HG02884 (cell line): ENCODE measurements around the gene PFKFB2.
"Not testable (repeated sequence)": the region's sequence is repeated elsewhere in the genome, so short reads cannot be mapped to it uniquely, and the experiment has no call there.

Source experiments
- ATAC-seq: cut with Tn5 transposase; IDR thresholded peaks from one replicate; pipeline ENCODE4 v1.9.1; 2021; ENCODE audit warnings: mild to moderate bottlenecking, moderate library complexity; ENCODE audit not compliant: unreplicated experiment

PFKFB2 gene

DNA sequence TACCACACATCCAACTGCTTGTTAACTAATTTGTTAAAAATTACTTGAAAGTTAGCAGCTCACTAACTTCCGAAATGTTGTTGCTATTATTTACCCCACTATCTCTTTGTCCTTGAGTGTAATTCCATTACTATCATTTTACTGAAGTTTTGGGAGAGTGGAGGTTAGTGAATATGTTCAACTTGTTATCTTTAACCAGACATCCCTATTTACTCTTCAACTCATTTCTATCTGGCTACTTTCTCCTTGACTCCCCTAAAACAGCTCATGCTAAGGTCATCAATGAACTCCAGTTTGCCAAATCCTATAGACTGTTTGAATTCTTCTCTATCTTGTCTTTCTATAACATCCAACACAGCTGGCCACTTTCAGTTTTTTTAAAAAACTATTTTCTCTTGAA is 16.2 kb upstream of the PFKFB2 start:
- no peak for ATAC-seq

DNA sequence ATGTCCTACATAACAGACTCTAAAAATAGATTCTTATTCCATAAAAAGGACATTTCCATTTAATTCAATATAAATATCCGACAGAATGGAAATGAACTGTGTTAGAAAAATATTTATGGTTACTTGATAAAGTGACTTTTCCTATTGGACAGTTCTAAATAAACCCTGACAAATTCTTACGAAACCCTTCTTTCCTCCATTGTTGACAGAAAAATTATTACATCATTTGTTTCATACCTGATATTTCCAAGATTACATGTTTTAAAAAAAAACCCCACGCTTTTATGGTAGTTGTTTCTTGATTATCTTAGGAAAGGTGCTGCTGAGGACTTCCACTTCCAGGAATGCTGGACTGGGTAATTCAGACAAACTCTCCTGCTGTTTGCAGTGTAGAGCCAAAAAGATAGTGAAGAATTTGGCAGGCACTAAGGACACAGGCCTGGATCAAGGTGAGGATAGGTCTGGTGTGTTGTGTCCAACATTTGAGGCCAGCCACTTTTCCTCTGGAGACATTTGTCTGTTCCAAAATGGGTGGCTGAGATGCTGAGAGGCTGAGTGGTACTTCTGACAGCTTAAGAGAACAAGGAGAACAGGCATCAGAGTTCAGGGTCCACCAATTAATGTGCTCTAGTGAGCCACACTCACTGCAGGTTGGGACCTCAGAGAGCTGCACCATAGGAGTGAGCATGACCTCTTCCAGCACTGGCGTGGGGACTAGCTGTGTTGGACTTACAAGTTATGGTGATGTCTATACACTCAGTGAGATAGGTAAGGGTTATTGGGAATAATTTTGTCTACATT is 13.5 kb upstream of the PFKFB2 start:
- no peak for ATAC-seq

GRCh38 chr1:207040181-207040533 is 12.9 kb upstream of the PFKFB2 start:
- no peak for ATAC-seq

DNA sequence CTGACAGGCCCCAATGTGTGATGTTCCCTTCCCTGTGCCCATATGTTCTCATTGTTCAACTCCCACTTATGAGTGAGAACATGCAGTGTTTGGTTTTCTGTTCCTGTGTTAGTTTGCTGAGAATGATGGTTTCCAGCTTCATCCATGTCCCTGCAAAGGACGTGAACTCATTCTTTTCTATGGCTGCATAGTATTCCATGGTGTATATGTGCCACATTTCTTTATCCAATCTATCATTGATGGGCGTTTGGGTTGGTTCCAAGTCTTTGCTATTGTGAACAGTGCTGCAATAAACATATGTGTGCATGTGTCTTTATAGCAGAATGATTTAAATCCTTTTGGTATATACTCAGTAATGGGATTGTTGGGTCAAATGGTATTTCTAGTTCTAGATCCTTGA is 11.7 kb upstream of the PFKFB2 start:
- ATAC-seq: not testable (repeated sequence)

- no peak for ATAC-seq
Measured at GRCh38 chr1:207045453-207045852, 7.6 kb upstream of the PFKFB2 start.

GRCh38 chr1:207047505-207047904 is 5.6 kb upstream of the PFKFB2 start:
- ATAC-seq: no peak

DNA sequence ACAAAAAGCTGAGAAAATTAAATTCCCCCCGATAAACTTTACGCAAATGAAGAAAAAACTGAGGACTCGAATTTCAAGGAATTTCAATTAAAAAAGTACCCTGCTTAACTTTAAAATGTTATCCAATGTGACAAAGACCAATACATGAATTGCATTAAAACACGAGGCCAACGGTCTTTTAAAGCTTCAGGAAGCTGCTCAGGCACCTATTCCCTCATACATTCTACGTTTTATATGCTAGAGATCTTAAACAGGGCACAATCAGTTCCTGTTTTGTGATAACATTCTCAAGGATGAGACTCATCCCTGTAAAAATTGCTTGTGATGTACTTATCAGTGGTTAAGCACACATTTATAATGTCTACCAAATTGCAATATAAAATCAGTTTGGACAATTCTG is 5.0 kb upstream of the PFKFB2 start:
- no peak for ATAC-seq

DNA sequence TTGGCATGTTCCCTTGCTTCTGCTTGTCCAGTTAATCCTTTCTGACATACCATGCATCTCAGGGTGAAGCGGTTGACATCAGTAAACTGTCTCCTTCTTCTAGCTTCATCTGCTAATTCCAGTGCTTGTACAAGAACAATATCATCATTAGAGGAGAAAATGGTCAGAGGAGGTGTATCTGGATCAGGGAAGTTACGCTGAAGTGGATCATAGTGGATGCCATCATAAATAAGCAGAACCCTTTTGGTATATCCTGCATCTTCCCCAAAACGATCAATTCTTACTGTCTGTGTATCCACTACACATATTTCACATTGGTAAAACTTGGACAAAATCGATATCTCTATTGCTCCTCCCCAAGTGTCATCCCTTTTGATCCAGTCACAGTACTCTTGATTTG is 4.0 kb upstream of the PFKFB2 start:
- ATAC-seq: no peak

- no peak for ATAC-seq
Measured at GRCh38 chr1:207049514-207049913, 3.6 kb upstream of the PFKFB2 start.

- ATAC-seq: no peak
Measured at GRCh38 chr1:207049974-207050391, 3.1 kb upstream of the PFKFB2 start.

DNA sequence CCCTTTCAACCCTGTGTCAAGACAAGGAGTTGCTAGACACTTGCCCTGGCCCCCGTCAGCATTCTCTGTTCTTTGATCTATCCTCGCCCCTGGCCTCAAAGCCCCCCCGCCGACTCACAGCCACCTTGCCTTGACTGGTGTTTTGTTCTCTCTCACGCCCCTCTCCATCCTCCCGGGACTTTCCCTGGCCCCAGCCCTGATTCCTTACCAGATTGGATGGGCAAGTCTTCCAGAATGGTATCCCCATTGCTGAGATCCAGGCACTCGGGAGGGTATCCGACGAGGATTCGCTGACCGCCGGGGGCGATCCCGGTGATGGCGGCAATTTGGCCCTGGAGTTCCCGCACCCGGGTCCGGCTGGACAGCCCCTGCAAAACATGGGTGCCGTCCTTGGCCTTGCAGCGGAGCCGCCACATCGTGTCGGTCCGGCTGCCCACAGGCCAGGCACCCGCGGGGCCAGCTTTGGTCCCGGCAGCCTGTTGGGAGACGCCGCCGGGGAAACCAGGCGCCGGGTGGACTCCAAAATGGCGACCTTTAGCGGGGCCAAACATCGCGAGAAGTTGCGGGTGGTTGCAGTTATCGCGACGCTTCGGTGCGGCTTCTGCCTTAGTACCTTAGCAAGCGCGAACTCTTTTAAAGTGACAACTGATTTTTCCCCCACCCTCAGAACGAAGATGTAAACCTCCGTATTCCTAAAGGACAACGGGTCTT is 2.4 kb upstream of the PFKFB2 start:
- peak; percentile 37 for ATAC-seq

DNA sequence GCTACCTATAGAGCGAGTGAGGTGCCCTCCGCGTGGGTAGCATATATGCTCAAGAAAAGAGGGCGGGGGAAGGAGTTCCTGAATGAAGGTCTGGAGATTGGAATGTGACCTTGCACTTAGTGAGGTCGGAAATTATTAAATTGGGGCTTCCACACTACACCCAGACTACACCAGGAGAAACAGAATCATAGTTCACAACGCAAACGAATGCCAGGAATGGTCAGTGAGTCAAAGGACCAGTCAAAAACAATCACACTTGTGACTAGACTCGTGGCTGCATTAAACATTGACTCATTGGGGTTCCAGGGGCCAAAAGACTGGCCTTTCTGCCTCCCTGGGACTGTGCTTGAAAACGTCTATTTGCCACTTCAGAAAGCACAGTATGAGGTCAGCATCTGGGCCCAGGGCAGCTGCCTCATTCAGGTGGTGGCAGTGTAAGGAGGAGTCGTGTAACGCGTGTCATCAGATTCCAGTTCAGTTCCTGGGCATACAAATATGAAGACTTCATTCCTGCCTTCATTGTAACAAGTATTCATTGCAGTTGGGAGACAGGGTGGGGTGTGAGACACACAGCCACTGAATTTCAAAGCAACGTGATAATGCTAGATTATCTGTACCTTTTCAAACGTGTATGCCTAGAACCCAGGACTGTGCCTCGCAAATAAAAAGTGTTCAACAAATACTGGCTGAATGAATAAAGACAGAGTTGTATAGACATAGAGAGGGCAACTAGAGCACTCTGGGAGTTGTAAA is 1.7 kb upstream of the PFKFB2 start, which contains the start of gene YOD1:
YOD1 (minus strand) TSS at position 18 of the 753 bp plus-strand sequence. CDS start 178 bp downstream, outside the sequence.
- no peak for ATAC-seq

DNA sequence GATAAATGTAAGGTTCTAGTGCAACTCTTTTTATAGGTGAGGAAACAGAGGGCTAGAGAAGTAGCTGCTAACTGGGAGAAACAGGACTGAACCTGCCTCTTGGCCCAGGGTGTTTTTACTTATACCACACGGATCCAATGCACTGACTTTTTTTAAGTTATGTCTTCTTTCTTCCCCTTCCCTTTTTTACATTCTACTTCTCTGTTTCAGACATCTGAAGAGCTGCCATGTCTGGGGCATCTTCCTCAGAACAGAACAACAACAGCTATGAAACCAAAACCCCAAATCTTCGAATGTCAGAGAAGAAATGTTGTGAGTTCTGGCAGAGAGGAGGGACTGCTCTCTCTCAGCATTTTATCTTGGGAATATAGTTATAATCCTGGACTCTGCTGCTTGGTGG is 1.4 kb downstream of the PFKFB2 start:
- no peak for ATAC-seq

GRCh38 chr1:207055386-207056001 is 2.4 kb downstream of the PFKFB2 start:
- ATAC-seq: no peak

DNA sequence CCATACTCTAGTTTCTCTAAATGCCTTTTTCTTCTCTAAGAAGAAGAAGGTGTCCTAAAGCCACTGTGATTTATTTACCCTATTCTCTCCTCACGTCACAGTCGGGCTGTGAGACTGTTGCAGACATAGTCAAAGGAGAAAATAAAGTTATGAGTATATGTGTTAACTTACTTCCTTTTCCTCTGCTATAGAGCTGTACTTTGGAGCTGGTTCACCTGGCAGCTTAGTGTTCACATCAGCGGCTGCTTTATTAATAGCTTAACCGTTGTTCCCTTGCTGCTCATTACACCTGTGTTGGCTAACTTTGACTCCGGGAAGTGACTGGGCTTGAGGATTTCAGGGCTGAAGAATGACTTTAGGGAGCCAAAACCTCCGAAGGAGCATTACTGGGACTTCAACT is 3.6 kb downstream of the PFKFB2 start:
- no peak for ATAC-seq

GRCh38 chr1:207058252-207058651 is 5.2 kb downstream of the PFKFB2 start:
- no peak for ATAC-seq

- ATAC-seq: no peak
Measured at GRCh38 chr1:207058878-207059867, 6.1 kb downstream of the PFKFB2 start.

DNA sequence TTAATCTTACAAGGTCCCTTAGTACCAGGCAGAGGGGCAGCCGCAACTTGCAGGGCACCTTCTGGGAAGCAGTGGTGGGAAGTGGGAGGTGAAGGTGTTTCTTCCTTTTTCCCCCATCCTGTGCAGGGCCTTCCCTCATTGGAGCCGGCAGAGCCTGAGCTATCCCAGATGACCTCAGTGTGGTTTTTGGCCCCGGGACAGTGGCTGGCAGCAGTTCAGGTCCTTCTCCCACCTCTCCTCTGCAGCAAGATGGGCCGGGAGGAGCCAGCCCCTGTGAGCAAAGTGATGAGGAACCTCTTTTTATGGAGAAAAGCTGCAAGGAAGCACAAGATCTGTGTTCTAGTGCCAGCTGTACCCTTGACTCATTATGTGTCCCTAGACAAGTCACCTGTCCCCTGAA is 6.8 kb downstream of the PFKFB2 start:
- ATAC-seq: no peak

DNA sequence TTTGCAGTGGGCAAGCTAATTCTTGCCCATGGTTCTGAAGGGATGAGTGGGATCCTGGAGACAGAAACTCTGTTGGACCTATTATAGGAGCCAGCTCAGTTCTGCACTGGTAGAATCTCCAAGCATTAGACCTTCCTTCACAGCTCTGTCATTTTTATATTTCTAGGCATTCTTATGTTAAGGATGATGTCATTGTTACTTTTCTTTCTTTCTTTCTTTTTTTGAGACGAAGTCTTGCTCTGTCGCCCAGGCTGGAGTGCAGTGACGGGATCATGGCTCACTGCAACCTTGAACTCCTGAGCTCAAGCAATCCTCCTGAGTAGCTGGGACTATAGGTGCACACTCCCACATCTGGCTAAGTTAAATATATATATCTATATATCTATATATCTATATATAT is 7.5 kb downstream of the PFKFB2 start:
- ATAC-seq: no peak

DNA sequence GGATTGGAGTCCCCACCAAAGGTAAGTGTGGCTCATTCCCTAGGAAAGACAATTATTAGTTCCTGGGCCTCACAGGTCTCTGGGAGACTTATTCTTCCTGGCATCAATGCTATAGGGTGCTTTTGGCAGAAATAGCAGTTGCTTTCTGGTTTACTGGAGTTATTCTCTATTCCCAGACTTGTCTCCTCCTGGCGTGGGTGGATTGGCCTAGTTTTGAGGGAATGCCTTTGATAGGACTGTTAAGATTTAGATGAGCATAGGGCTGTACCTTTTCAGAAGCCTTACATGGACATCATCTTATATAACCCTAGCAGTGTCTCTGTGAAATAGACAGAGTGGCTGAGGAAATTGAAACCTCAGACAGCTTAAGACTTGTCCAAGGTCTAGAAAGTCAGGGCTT is 9.0 kb downstream of the PFKFB2 start:
- ATAC-seq: no peak
